K562 (cell line): ENCODE measurements around the gene AGAP1. TPM values are rescaled to one million over a fixed set of nuclear protein-coding genes. Genes with fewer than 3 reads are reported as not detected.

ENCODE experiments used
- ATF3 ChIP-seq, 2 experiments: fragments of 450-650 bp in 1 of 2; sonication (generic) in 1 of 2; formaldehyde crosslinking in 1 of 2; IDR thresholded peaks in 1 of 2; conservative IDR thresholded peaks in 1 of 2; 2 replicates each; pipeline versions ENCODE4 v1.6.1 to v1.8.1; 2016 to 2023; ENCODE audit warnings: mild to moderate bottlenecking in 2 of 2, moderate library complexity in 2 of 2, inconsistent platforms in 1 of 2, missing genetic modification reagents in 1 of 2
- BACH1 ChIP-seq: fragments of 200-800 bp; sonication (Bioruptor generic); IDR thresholded peaks from 2 replicates; pipeline ENCODE4 v1.6.1; 2016; ENCODE audit warnings: missing genetic modification characterization, missing compliant biosample characterization
- CCNT2 ChIP-seq: IDR thresholded peaks from 2 replicates; pipeline ENCODE4 v1.6.1; 2011; ENCODE audit warnings: borderline replicate concordance, low read depth, mild to moderate bottlenecking, moderate library complexity, mixed read lengths, low read length; ENCODE audit not compliant: insufficient read length; ENCODE audit errors: extremely low read depth
- CEBPB ChIP-seq: fragments of 450-650 bp; IDR thresholded peaks from 2 replicates; pipeline ENCODE4 v1.6.1; 2016; ENCODE audit warnings: missing genetic modification characterization, missing compliant biosample characterization
- DDX20 ChIP-seq: fragments of 450-650 bp; IDR thresholded peaks from 2 replicates; pipeline ENCODE4 v1.6.1; 2016; ENCODE audit warnings: missing genetic modification characterization, low read depth, mild to moderate bottlenecking, missing compliant biosample characterization, moderate library complexity
- DMBX1 ChIP-seq: fragments of 250-450 bp; sonication (Bioruptor Pico); IDR thresholded peaks from 2 replicates; pipeline ENCODE4 v1.8.0; 2022; ENCODE audit warnings: inconsistent platforms, mild to moderate bottlenecking, moderate library complexity, borderline replicate concordance
- EP300 ChIP-seq: IDR thresholded peaks from 2 replicates; pipeline ENCODE4 v1.6.1; 2012; ENCODE audit warnings: low read length, improper control_type of control experiment
- GATAD2B ChIP-seq: fragments of 450-650 bp; IDR thresholded peaks from 2 replicates; pipeline ENCODE4 v1.6.1; 2017; ENCODE audit warnings: mild to moderate bottlenecking, borderline replicate concordance
- HMG20B ChIP-seq: fragments of 250-450 bp; sonication (Bioruptor Pico); IDR thresholded peaks from 2 replicates; pipeline ENCODE4 v1.5.0; 2021; ENCODE audit warnings: mild to moderate bottlenecking
- KDM5B ChIP-seq: fragments of 200-600 bp; sonication (generic); IDR thresholded peaks from 2 replicates; pipeline ENCODE4 v1.6.1; 2012; ENCODE audit warnings: low read depth, mild to moderate bottlenecking, moderate library complexity, low read length, control low read depth, inconsistent platforms; ENCODE audit not compliant: insufficient replicate concordance
- MAFF ChIP-seq: IDR thresholded peaks from 2 replicates; pipeline ENCODE4 v1.6.1; 2012; ENCODE audit warnings: low read length, improper control_type of control experiment
- NONO ChIP-seq, 2 experiments: fragments of 200-400 bp in 1 of 2; fragments of 450-650 bp in 1 of 2; formaldehyde crosslinking in 1 of 2; IDR thresholded peaks; 2 replicates each; pipeline ENCODE4 v1.6.1; 2017; ENCODE audit warnings: low read depth in 2 of 2, mild to moderate bottlenecking in 2 of 2, moderate library complexity in 2 of 2, low read length in 1 of 2
- PHB2 ChIP-seq: fragments of 450-650 bp; IDR thresholded peaks from 2 replicates; pipeline ENCODE4 v1.6.1; 2017; ENCODE audit warnings: low read depth
- SMARCA5 ChIP-seq: fragments of 450-650 bp; IDR thresholded peaks from 2 replicates; pipeline ENCODE4 v1.6.1; 2016
- THRB ChIP-seq: fragments of 450-650 bp; formaldehyde crosslinking; conservative IDR thresholded peaks from 2 replicates; pipeline ENCODE4 v1.4.0; 2022; ENCODE audit warnings: mild to moderate bottlenecking, missing genetic modification characterization
- ZC3H11A ChIP-seq: IDR thresholded peaks from 2 replicates; pipeline ENCODE4 v1.6.1; 2012; ENCODE audit warnings: low read depth, low read length, improper control_type of control experiment
- ZNF124 ChIP-seq: sonication (generic); formaldehyde crosslinking; IDR thresholded peaks from 2 replicates; pipeline ENCODE4 v1.8.1; 2022; ENCODE audit warnings: missing genetic modification reagents
- ZNF354B ChIP-seq: fragments of 250-450 bp; sonication (Bioruptor Pico); IDR thresholded peaks from 2 replicates; pipeline ENCODE4 v1.4.0; 2020
- polyA plus RNA-seq, 8 experiments: library from polyadenylated mRNA; depleted of rRNA in 4 of 8; stranded (reverse) in 5 of 8; unstranded in 3 of 8; fragments of >200 nt; fragmentation: Nextera tagmentation in 2 of 8; fragmentation: Illumina TruSeq in 1 of 8; extraction: Ambion mirVana in 2 of 8; extraction: Trizol in 1 of 8; gene quantifications; 2 replicates each; pipeline versions ENCODE4 v1.2.1 to v1.2.3, GENCODE V29; 2011 to 2014; ENCODE audit warnings: inconsistent platforms in 1 of 8, missing spikeins in 1 of 8
- total RNA-seq, 7 experiments: library from RNA; depleted of rRNA in 6 of 7; stranded (reverse); fragments of >200 nt in 6 of 7; fragmentation: Illumina TruSeq in 2 of 7; extraction: Trizol in 2 of 7; gene quantifications; 2 replicates each; pipeline versions ENCODE4 v1.2.1 to v1.2.3, GENCODE V29; 2011 to 2021; ENCODE audit warnings: low replicate concordance in 1 of 7
- TF ChIP-seq, protein P1 (sequence below): fragments of 250-450 bp; sonication (Bioruptor Pico); IDR thresholded peaks from 2 replicates; pipeline ENCODE4 v1.8.0; 2021; ENCODE audit warnings: mild to moderate bottlenecking, moderate library complexity
- TF ChIP-seq, protein P2 (sequence below): fragments of 250-450 bp; sonication (Bioruptor Pico); IDR thresholded peaks from 2 replicates; pipeline ENCODE4 v1.4.0; 2020; ENCODE audit warnings: mild to moderate bottlenecking, moderate library complexity

Gene AGAP1
- total and polyA plus RNA-seq, 9 of the 15 experiments (the other 6 are each of a cell fraction or from before 2014, with no cell fraction given), result 1.3 to 24.0 (median 10.6) TPM

GRCh38 chr2:235444101-235444597, 49.7 kb upstream of the AGAP1 start (continued):
- TF ChIP-seq THRB, result no peak
- TF ChIP-seq BACH1 (tag), result 0 out of 2 replicates have a peak, but pooled peaks have one; percentile 54
- TF ChIP-seq ZNF354B, result no peak
- TF ChIP-seq DMBX1, result peak; percentile 55; the same call in 1 of the 2 replicates
- no peak for TF ChIP-seq NONO (IDR thresholded peaks at IDR 0.05; ENCODE audit: low read depth in 2 of 2, low read length in 1 of 2)
- TF ChIP-seq, protein P1, sequence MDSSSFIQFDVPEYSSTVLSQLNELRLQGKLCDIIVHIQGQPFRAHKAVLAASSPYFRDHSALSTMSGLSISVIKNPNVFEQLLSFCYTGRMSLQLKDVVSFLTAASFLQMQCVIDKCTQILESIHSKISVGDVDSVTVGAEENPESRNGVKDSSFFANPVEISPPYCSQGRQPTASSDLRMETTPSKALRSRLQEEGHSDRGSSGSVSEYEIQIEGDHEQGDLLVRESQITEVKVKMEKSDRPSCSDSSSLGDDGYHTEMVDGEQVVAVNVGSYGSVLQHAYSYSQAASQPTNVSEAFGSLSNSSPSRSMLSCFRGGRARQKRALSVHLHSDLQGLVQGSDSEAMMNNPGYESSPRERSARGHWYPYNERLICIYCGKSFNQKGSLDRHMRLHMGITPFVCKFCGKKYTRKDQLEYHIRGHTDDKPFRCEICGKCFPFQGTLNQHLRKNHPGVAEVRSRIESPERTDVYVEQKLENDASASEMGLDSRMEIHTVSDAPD (CRISPR knock-in tag), result no peak
- no peak for TF ChIP-seq MAFF
- no peak for TF ChIP-seq CCNT2
- TF ChIP-seq GATAD2B, result 0 out of 2 replicates have a peak, but pooled peaks have one; percentile 57
- no peak for TF ChIP-seq CEBPB
- no peak for TF ChIP-seq DDX20
- TF ChIP-seq SMARCA5, result peak; percentile 35; the same call in 1 of the 2 replicates
- no peak for TF ChIP-seq ZC3H11A
- no peak for TF ChIP-seq ZNF124 (CRISPR knock-in tag)
- TF ChIP-seq KDM5B, result no peak
- no peak for TF ChIP-seq PHB2
- TF ChIP-seq, protein P2, sequence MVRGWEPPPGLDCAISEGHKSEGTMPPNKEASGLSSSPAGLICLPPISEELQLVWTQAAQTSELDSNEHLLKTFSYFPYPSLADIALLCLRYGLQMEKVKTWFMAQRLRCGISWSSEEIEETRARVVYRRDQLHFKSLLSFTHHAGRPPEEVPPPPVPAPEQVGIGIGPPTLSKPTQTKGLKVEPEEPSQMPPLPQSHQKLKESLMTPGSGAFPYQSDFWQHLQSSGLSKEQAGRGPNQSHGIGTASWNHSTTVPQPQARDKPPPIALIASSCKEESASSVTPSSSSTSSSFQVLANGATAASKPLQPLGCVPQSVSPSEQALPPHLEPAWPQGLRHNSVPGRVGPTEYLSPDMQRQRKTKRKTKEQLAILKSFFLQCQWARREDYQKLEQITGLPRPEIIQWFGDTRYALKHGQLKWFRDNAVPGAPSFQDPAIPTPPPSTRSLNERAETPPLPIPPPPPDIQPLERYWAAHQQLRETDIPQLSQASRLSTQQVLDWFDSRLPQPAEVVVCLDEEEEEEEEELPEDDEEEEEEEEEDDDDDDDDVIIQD (CRISPR knock-in tag), result no peak
- TF ChIP-seq EP300, result peak; percentile 83
- no peak for TF ChIP-seq HMG20B (CRISPR knock-in tag)
- peak; percentile 97 for TF ChIP-seq ATF3 (IDR thresholded peaks at IDR 0.05)
- TF ChIP-seq ATF3 (CRISPR knock-in tag; conservative IDR thresholded peaks at IDR 0.05), result peak; percentile 85
